SU-DHL-6 (cell line): Measurements from ENCODE around the gene PPP6R1.

Experiments
- H2AFZ ChIP-seq: fragments of 200-600 bp; sonication (generic); 2 replicates; pipeline ENCODE4 v1.6.1; 2014; ENCODE audit warnings: low read depth, mild to moderate bottlenecking, moderate library complexity, mixed read lengths, antibody characterized with exemption, low read length; ENCODE audit not compliant: severe bottlenecking
- H3F3A ChIP-seq: fragments of 200-600 bp; shearing (Covaris generic); 2 replicates; pipeline ENCODE4 v1.6.0; 2016; ENCODE audit warnings: antibody characterized with exemption, mild to moderate bottlenecking; ENCODE audit not compliant: insufficient read depth
- H3K27ac ChIP-seq: fragments of 200-600 bp; sonication (generic); 2 replicates; pipeline ENCODE4 v1.5.1; 2016; ENCODE audit warnings: low read depth, mild to moderate bottlenecking, low read length, moderate library complexity, mixed read lengths
- H3K27me3 ChIP-seq: fragments of 200-600 bp; sonication (generic), shearing (Covaris generic); 2 replicates; pipeline ENCODE4 v1.6.0; 2014; ENCODE audit warnings: mild to moderate bottlenecking, low read length
- H3K36me3 ChIP-seq: fragments of 200-600 bp; sonication (generic); 2 replicates; pipeline ENCODE4 v1.6.1; 2014; ENCODE audit warnings: mild to moderate bottlenecking, low read length, mixed read lengths
- H3K4me2 ChIP-seq: fragments of 300-600, 200-600 bp; shearing (Covaris generic), sonication (generic); 2 replicates; pipeline ENCODE4 v1.6.0; 2014; ENCODE audit warnings: low read length, low read depth, mild to moderate bottlenecking; ENCODE audit not compliant: poor library complexity, severe bottlenecking
- H3K4me3 ChIP-seq: fragments of 200-600 bp; sonication (generic); 2 replicates; pipeline ENCODE4 v1.5.1; 2014; ENCODE audit warnings: antibody characterized with exemption, low read length, mild to moderate bottlenecking, mixed read lengths; ENCODE audit not compliant: insufficient read depth, poor library complexity, severe bottlenecking
- H3K79me2 ChIP-seq: fragments of 200-600 bp; sonication (generic); 2 replicates; pipeline ENCODE4 v1.6.1; 2014; ENCODE audit warnings: mild to moderate bottlenecking, low read length, moderate library complexity; ENCODE audit not compliant: insufficient read depth
- H3K9ac ChIP-seq: fragments of 200-600 bp; sonication (generic); 2 replicates; pipeline ENCODE4 v1.7.0; 2014; ENCODE audit warnings: mild to moderate bottlenecking, low read length
- H3K9me2 ChIP-seq: fragments of 200-600 bp; sonication (generic); replicated peaks from 2 replicates; pipeline ENCODE4 v1.6.1; 2014; ENCODE audit warnings: low read length; ENCODE audit not compliant: insufficient read depth
- H3K9me3 ChIP-seq: fragments of 200-600 bp; sonication (generic); 2 replicates; pipeline ENCODE4 v1.6.1; 2014; ENCODE audit warnings: low read length, mixed read lengths; ENCODE audit not compliant: insufficient read depth
- H4K20me1 ChIP-seq: fragments of 200-600 bp; sonication (generic); 2 replicates; pipeline ENCODE4 v1.6.1; 2014; ENCODE audit warnings: low read depth, mild to moderate bottlenecking, antibody characterized with exemption, low read length, moderate library complexity, mixed read lengths
- CTCF ChIP-seq: fragments of 200-600 bp; sonication (generic); IDR thresholded peaks from one replicate; pipeline ENCODE4 v1.5.1; 2017; ENCODE audit warnings: antibody characterized with exemption, mild to moderate bottlenecking, low read length, moderate library complexity; ENCODE audit not compliant: insufficient read depth, poor library complexity, severe bottlenecking
- EZH2phosphoT487 ChIP-seq: fragments of 200-600 bp; sonication (generic), shearing (Covaris generic); conservative IDR thresholded peaks from 2 replicates; pipeline ENCODE4 v1.6.1; 2018; ENCODE audit warnings: mild to moderate bottlenecking, antibody characterized with exemption, low read length, moderate library complexity, mixed read lengths

The PPP6R1 gene

GRCh38 chr19:55277494-55277893, 18.7 kb upstream of the PPP6R1 start:
- no peak overlapping the region for H3K9ac ChIP-seq
- H3K9me2 ChIP-seq, result no peaks in the 10 kb centered on the region
- H3K9me3 ChIP-seq, result no peaks in the 10 kb centered on the region
- no peaks in the 10 kb centered on the region for H3K79me2 ChIP-seq
- no peaks in the 10 kb centered on the region for H3K36me3 ChIP-seq
- no peaks in the 10 kb centered on the region for H3K27me3 ChIP-seq
- H2AFZ ChIP-seq, result no peak overlapping the region
- no peak overlapping the region for H3K4me2 ChIP-seq
- peaks cover 41% of the 10 kb centered on the region for H3F3A ChIP-seq
- H3K4me3 ChIP-seq, result no peak overlapping the region
- H4K20me1 ChIP-seq, result no peaks in the 10 kb centered on the region
- TF ChIP-seq EZH2phosphoT487 (no peak), CTCF (no peak)
- H3K27ac ChIP-seq, result no peak overlapping the region

- H3K9me2 ChIP-seq, result no peaks in the 10 kb centered on the region
- H3K27ac ChIP-seq, result peak overlapping the region; percentile 82
- peaks cover 41% of the 10 kb centered on the region for H3F3A ChIP-seq
- no peak overlapping the region for H2AFZ ChIP-seq
- peak overlapping the region; percentile 25; the same call in 1 of the 2 replicates for H3K9ac ChIP-seq
- H3K79me2 ChIP-seq, result no peaks in the 10 kb centered on the region
- no peaks in the 10 kb centered on the region for H3K36me3 ChIP-seq
- H3K9me3 ChIP-seq, result no peaks in the 10 kb centered on the region
- no peak for TF ChIP-seq EZH2phosphoT487
- TF ChIP-seq CTCF, result no peak
- no peaks in the 10 kb centered on the region for H4K20me1 ChIP-seq
- no peak overlapping the region for H3K4me3 ChIP-seq
- H3K4me2 ChIP-seq, result peak overlapping the region; percentile 59
- H3K27me3 ChIP-seq, result no peaks in the 10 kb centered on the region
These were observed 18.1 kb upstream of the PPP6R1 start for GRCh38 chr19:55276720-55277430.

GRCh38 chr19:55275851-55276719, 17.3 kb upstream of the PPP6R1 start:
- H3K9me2 ChIP-seq, result no peaks in the 10 kb centered on the region
- TF ChIP-seq EZH2phosphoT487, result no peak
- no peak for TF ChIP-seq CTCF
- H3K4me3 ChIP-seq, result no peak overlapping the region
- no peaks in the 10 kb centered on the region for H3K36me3 ChIP-seq
- H2AFZ ChIP-seq, result no peak overlapping the region
- H3K9me3 ChIP-seq, result no peaks in the 10 kb centered on the region
- no peaks in the 10 kb centered on the region for H4K20me1 ChIP-seq
- H3K27ac ChIP-seq, result peak overlapping the region; percentile 82
- peak overlapping the region; percentile 59 for H3K4me2 ChIP-seq
- no peaks in the 10 kb centered on the region for H3K27me3 ChIP-seq
- H3K79me2 ChIP-seq, result no peaks in the 10 kb centered on the region
- H3F3A ChIP-seq, result peaks cover 35% of the 10 kb centered on the region
- peak overlapping the region; percentile 25; the same call in 1 of the 2 replicates for H3K9ac ChIP-seq
